ENCODE results near the gene THEM4. TPM values are rescaled to one million over a fixed set of nuclear protein-coding genes. Genes with fewer than 3 reads are reported as not detected.

Gene THEM4
- total RNA-seq, 3 donors from 2014 or later (not counting 1 experiment from before 2014, with no cell fraction given) = 11.9 to 16.2 (median 15.5) TPM

DNA sequence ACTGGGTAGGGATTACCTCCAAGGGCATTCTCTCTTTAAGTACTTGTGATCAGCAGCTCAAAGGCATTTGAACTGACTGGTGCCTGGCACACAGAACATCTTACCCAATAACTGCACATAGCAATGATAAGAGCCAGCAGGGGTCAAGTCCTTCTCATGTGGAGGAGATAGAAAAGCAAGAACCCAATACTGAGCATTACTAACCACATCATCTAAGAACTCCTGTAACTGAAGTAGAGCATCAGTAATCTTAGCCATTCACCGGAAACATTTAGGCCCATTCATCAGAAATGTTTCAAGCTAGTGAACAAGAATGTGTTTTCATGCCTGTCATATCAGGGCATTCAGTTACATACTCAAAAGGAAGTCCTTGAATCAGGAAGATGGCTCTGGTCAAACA is 33.6 kb upstream of the THEM4 start:
- DNase-seq (no peak), ATAC-seq (no peak)
- TF ChIP-seq, protein P1, sequence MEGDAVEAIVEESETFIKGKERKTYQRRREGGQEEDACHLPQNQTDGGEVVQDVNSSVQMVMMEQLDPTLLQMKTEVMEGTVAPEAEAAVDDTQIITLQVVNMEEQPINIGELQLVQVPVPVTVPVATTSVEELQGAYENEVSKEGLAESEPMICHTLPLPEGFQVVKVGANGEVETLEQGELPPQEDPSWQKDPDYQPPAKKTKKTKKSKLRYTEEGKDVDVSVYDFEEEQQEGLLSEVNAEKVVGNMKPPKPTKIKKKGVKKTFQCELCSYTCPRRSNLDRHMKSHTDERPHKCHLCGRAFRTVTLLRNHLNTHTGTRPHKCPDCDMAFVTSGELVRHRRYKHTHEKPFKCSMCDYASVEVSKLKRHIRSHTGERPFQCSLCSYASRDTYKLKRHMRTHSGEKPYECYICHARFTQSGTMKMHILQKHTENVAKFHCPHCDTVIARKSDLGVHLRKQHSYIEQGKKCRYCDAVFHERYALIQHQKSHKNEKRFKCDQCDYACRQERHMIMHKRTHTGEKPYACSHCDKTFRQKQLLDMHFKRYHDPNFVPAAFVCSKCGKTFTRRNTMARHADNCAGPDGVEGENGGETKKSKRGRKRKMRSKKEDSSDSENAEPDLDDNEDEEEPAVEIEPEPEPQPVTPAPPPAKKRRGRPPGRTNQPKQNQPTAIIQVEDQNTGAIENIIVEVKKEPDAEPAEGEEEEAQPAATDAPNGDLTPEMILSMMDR (IDR thresholded peaks at IDR 0.05) = no peak
- peaks cover 23 to 38% of the 10 kb centered on the region in 2 donors for H3K4me1 Mint-ChIP-seq
- intact Hi-C loops (cut with micrococcal nuclease) = no loop called here
- H3K27me3 Mint-ChIP-seq (ENCODE audit: low read depth in 2 of 2) = peaks cover 0 to 3% of the 10 kb centered on the region in 2 donors
- H3K9me3 ChIP-seq (ENCODE audit: control insufficient read depth, insufficient read depth, low read length) = no peaks in the 10 kb centered on the region
- H3K36me3 Mint-ChIP-seq = no peaks in the 10 kb centered on the region
- H3K4me1 ChIP-seq (ENCODE audit: control insufficient read depth, insufficient read depth, low read length) = peaks cover 22% of the 10 kb centered on the region
- H3K9me3 Mint-ChIP-seq = no peaks in the 10 kb centered on the region
- WGBS (ENCODE audit: insufficient coverage) = 89% methylated on average over 1 of the region's 1 CpG
- H3K27ac ChIP-seq (ENCODE audit: low read length) = no peak overlapping the region
- H3K27ac Mint-ChIP-seq = peak overlapping the region in 1 of 2 donors; percentile 89
- no peaks in the 10 kb centered on the region for H3K36me3 ChIP-seq (ENCODE audit: control insufficient read depth, insufficient read depth, low read length)
- no peak overlapping the region for H3K4me3 Mint-ChIP-seq
- H3K4me3 ChIP-seq (ENCODE audit: low read length) = no peak overlapping the region
- H3K27me3 ChIP-seq (ENCODE audit: control insufficient read depth, insufficient read depth, low read length) = no peaks in the 10 kb centered on the region

DNA sequence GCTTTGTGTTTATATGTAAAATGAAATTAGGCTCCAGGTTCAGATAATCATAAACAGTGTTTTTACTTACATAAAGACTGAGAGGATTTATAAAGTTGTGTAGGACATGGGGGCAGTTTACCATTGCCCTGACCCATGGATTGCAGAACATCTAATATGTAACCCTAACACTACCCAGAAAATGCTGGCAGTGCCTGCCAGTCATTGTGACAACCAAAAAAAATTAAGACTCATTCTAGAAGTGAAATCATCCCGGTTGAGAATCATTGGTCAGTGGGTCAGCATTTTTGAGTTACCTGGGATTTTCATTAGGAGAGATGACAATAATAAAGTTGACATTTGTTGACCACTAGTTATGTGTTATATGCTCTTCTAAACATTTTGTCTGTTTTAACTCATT is 31.2 kb upstream of the THEM4 start:
- Histone ChIP-seq H3K27ac (ENCODE audit: low read length) (no peak overlapping the region), H3K36me3 (ENCODE audit: control insufficient read depth, insufficient read depth, low read length) (no peaks in the 10 kb centered on the region), H3K4me1 (ENCODE audit: control insufficient read depth, insufficient read depth, low read length) (peaks cover 16% of the 10 kb centered on the region), H3K27me3 (ENCODE audit: control insufficient read depth, insufficient read depth, low read length) (no peaks in the 10 kb centered on the region), H3K4me3 (ENCODE audit: low read length) (no peak overlapping the region), H3K9me3 (ENCODE audit: control insufficient read depth, insufficient read depth, low read length) (no peaks in the 10 kb centered on the region)
- WGBS (ENCODE audit: insufficient coverage) = 50% methylated on average over 1 of the region's 1 CpG
- Mint-ChIP-seq H3K4me1 (peaks cover 9 to 23% of the 10 kb centered on the region in 2 donors), H3K27ac (peak overlapping the region in 1 of 2 donors; percentile 77), H3K27me3 (ENCODE audit: low read depth in 2 of 2) (peaks cover 0 to 7% of the 10 kb centered on the region in 2 donors), H3K36me3 (no peaks in the 10 kb centered on the region), H3K9me3 (no peaks in the 10 kb centered on the region), H3K4me3 (no peak overlapping the region)
- DNase-seq = no peak
- TF ChIP-seq, protein P1 (IDR thresholded peaks at IDR 0.05) = no peak
- intact Hi-C loops (cut with micrococcal nuclease) = no loop called here
- ATAC-seq = no peak

DNA sequence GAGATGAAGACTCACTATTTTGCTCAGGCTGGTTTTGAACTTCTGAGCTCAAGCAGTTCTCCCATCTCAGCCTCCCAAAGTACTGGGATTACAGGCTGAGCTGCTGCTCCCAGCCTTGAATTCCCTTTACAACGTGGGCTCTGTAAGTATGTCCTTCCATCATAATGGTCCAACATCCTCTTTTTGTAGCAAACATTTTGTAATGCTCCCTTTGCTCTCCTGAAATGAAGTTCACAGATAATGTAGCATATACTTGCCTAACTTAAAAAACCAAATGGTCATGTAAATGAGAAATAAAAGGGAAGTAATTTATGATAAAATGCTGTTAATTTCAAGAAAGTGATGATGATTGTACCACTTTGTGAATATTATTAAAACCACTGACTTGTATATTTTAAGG is 30.5 kb upstream of the THEM4 start:
- Histone ChIP-seq H3K27ac (ENCODE audit: low read length) (no peak overlapping the region), H3K4me1 (ENCODE audit: control insufficient read depth, insufficient read depth, low read length) (peaks cover 9% of the 10 kb centered on the region), H3K36me3 (ENCODE audit: control insufficient read depth, insufficient read depth, low read length) (no peaks in the 10 kb centered on the region), H3K9me3 (ENCODE audit: control insufficient read depth, insufficient read depth, low read length) (no peaks in the 10 kb centered on the region), H3K4me3 (ENCODE audit: low read length) (no peak overlapping the region), H3K27me3 (ENCODE audit: control insufficient read depth, insufficient read depth, low read length) (no peaks in the 10 kb centered on the region)
- no peaks in the 10 kb centered on the region for H3K36me3 Mint-ChIP-seq
- DNase-seq (no peak), ATAC-seq (no peak)
- no peaks in the 10 kb centered on the region for H3K9me3 Mint-ChIP-seq
- H3K4me3 Mint-ChIP-seq = no peak overlapping the region
- WGBS (ENCODE audit: insufficient coverage) = 85% methylated on average over 1 of the region's 1 CpG
- H3K4me1 Mint-ChIP-seq = peaks cover 2 to 15% of the 10 kb centered on the region in 2 donors
- intact Hi-C loops (cut with micrococcal nuclease) = no loop called here
- H3K27ac Mint-ChIP-seq = no peak overlapping the region
- TF ChIP-seq, protein P1 (IDR thresholded peaks at IDR 0.05) = no peak
- H3K27me3 Mint-ChIP-seq (ENCODE audit: low read depth in 2 of 2) = peaks cover 6 to 11% of the 10 kb centered on the region in 2 donors

DNA sequence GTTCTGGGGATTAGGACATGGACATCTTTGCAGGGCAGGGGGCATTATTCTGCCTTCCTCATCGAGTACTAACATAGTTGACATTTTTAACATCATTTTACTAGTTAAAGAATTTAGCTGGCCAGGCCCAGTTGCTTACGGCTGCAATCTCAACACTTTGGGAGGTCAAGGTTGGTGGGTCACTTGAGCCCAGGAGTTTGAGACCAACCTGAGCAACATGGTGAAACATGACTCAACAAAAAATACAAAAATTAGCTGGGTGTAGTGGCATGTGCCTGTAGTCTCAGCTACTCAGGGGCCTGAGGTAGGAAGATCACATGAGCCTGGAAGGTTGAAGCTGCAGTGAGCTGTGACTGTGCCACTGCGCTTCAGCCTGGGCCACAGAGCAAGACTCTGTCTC is 29.8 kb upstream of the THEM4 start:
- ATAC-seq = no peak
- no peak overlapping the region for H3K4me3 Mint-ChIP-seq
- no peak for DNase-seq

More for the DNA sequence above, 29.8 kb upstream of the THEM4 start:
- Mint-ChIP-seq H3K27me3 (ENCODE audit: low read depth in 2 of 2) (peaks cover 8 to 13% of the 10 kb centered on the region in 2 donors), H3K9me3 (no peaks in the 10 kb centered on the region), H3K27ac (peak overlapping the region in 1 of 2 donors; percentile 42), H3K36me3 (no peaks in the 10 kb centered on the region), H3K4me1 (peaks cover 0 to 11% of the 10 kb centered on the region in 2 donors)
- peaks cover 2% of the 10 kb centered on the region for H3K4me1 ChIP-seq (ENCODE audit: control insufficient read depth, insufficient read depth, low read length)
- H3K36me3 ChIP-seq (ENCODE audit: control insufficient read depth, insufficient read depth, low read length) = no peaks in the 10 kb centered on the region
- WGBS (ENCODE audit: insufficient coverage) = 97% methylated on average over 3 of the region's 3 CpGs
- TF ChIP-seq, protein P1 (IDR thresholded peaks at IDR 0.05) = no peak
- no peak overlapping the region for H3K27ac ChIP-seq (ENCODE audit: low read length)
- H3K4me3 ChIP-seq (ENCODE audit: low read length) = no peak overlapping the region
- H3K9me3 ChIP-seq (ENCODE audit: control insufficient read depth, insufficient read depth, low read length) = no peaks in the 10 kb centered on the region
- no peaks in the 10 kb centered on the region for H3K27me3 ChIP-seq (ENCODE audit: control insufficient read depth, insufficient read depth, low read length)
- intact Hi-C loops (cut with micrococcal nuclease) = no loop called here
